ENCODE measurements around the gene PARP11.

PARP11 gene

DNA sequence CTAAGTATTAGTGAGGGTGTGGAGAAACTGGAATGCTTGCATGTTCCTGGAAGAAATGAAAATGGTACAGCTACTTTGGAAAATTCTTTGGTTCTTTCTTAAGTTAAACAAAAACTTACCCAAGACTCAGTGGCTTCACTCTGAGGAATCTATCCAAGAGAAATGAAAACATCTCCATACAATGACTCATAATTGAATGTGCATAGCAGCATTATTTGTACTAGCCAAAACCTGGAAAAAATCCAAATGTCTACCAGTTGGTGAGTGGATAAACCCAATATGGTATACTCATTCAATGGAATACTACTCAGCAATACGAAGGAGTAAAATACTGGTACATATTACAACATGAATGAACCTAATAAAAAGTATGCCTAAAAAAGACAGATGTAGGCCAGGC is 102.3 kb downstream of the PARP11 start:
- TF ChIP-seq, protein P1, sequence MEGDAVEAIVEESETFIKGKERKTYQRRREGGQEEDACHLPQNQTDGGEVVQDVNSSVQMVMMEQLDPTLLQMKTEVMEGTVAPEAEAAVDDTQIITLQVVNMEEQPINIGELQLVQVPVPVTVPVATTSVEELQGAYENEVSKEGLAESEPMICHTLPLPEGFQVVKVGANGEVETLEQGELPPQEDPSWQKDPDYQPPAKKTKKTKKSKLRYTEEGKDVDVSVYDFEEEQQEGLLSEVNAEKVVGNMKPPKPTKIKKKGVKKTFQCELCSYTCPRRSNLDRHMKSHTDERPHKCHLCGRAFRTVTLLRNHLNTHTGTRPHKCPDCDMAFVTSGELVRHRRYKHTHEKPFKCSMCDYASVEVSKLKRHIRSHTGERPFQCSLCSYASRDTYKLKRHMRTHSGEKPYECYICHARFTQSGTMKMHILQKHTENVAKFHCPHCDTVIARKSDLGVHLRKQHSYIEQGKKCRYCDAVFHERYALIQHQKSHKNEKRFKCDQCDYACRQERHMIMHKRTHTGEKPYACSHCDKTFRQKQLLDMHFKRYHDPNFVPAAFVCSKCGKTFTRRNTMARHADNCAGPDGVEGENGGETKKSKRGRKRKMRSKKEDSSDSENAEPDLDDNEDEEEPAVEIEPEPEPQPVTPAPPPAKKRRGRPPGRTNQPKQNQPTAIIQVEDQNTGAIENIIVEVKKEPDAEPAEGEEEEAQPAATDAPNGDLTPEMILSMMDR (IDR thresholded peaks at IDR 0.05; ENCODE audit: low read depth, low read length): no peak
- no peak for DNase-seq (ENCODE audit: extremely low read depth, low read depth)

DNA sequence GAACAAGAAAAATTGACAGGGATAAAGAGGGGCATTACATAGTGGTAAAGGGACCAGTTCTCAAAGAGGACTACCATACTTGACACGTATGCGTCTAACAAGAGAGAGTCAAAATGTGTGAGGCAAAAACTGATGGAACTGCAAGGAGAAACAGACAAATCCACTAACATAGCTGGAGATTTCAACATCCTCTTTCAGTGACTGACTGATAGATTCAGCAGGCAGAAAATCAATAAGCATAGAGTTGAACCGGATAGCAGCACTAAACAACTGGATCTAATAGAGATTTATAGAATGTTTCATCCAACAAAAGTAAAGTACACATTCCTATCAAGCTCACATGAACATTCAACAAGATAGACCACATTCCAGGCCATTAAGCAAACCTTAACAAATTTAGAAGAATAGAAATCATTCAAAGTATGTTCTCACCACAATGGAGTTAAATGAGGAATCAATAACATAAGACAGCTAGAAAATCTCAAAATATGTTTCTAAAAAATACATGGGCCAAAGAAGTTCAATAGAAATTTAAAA is 104.2 kb downstream of the PARP11 start:
- no peak for DNase-seq (ENCODE audit: extremely low read depth, low read depth)
- TF ChIP-seq, protein P1 (IDR thresholded peaks at IDR 0.05; ENCODE audit: low read depth, low read length): no peak

DNA sequence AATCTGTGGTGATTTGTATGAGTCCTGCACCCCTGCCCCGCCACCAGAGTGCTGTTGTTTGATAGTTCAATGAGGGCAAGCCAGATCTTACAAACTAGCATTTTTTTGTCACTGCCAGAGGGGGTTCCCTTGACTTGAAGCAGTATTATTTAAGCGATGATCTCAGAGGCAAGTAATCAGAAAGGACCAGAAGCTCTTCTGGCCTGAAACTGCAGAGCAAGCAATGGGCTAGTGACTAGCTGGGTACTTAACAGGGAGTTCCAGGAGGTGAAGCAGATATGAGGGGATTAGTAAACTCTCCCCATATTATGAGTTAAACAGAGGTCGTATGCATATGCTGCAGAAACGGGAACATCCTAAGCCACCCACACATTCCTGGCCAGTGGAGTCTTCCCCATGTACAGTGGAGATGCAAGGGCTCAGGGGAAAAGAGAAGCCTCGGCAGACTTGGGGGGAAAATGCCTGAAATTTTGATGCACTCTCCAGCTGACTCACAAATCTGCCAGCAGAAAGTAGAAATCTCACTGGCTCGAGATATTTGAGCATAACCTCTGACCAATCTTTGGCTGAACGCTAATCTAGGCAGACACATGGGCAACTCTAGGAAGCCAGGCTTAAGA is 112.0 kb downstream of the PARP11 start:
- TF ChIP-seq, protein P1 (IDR thresholded peaks at IDR 0.05; ENCODE audit: low read depth, low read length): no peak
- DNase-seq (ENCODE audit: extremely low read depth, low read depth): no peak

DNA sequence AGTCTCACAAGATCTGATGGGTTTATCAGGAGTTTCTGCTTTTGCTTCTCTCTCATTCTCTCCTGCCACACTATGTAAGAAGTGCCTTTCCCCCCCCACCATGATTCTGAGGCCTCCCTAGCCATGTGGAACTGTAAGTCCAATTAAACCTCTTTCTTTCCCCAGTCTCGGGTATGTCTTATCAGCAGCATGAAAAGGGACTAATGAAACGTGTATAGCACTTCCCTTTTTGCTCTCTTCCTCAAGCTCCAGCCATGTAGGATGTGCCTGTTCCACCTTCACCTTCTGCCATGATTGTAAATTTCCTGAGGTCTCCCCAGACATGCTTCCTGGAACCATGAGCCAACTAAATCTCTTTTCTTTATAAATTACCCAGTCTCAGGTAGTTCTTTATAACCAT is 113.3 kb downstream of the PARP11 start:
- TF ChIP-seq, protein P1 (IDR thresholded peaks at IDR 0.05; ENCODE audit: low read depth, low read length): no peak
- DNase-seq (ENCODE audit: extremely low read depth, low read depth): no peak
